GM21423 (cell line): ENCODE measurements around the gene ITFG1.
"Not testable (repeated sequence)": the region's sequence is repeated elsewhere in the genome, so short reads cannot be mapped to it uniquely, and the experiment has no call there.

Source experiments
- ATAC-seq: cut with Tn5 transposase; IDR thresholded peaks from one replicate; pipeline ENCODE4 v1.9.1; 2021; ENCODE audit warnings: mild to moderate bottlenecking, moderate library complexity; ENCODE audit not compliant: unreplicated experiment

Gene ITFG1

GRCh38 chr16:47175152-47175551 is 285.7 kb downstream of the ITFG1 start:
- ATAC-seq, result no peak

GRCh38 chr16:47162670-47163420 is 298.0 kb downstream of the ITFG1 start:
- no peak for ATAC-seq

GRCh38 chr16:47161464-47161863 is 299.4 kb downstream of the ITFG1 start:
- no peak for ATAC-seq

- no peak for ATAC-seq
Observed at GRCh38 chr16:47160422-47160821, 300.4 kb downstream of the ITFG1 start.

- no peak for ATAC-seq
Observed at GRCh38 chr16:47158992-47159391, 301.9 kb downstream of the ITFG1 start.

- ATAC-seq, result no peak
Observed at GRCh38 chr16:47156680-47157215, 304.1 kb downstream of the ITFG1 start.

- not testable (repeated sequence) for ATAC-seq
Observed at GRCh38 chr16:47152501-47152900, 308.4 kb downstream of the ITFG1 start.

- ATAC-seq, result no peak
Observed at GRCh38 chr16:47150067-47150466, 310.8 kb downstream of the ITFG1 start.

GRCh38 chr16:47144559-47144877 is 316.3 kb downstream of the ITFG1 start:
- ATAC-seq, result no peak

- ATAC-seq, result peak; percentile 45
Observed at GRCh38 chr16:47143677-47144558, 316.9 kb downstream of the ITFG1 start, which contains the start of gene NETO2. Gene NETO2 (minus strand): TSS chr16:47143945. CDS start chr16:47143612, 333 bp downstream.

- peak; percentile 57 for ATAC-seq
Observed at GRCh38 chr16:47142821-47143676, 317.8 kb downstream of the ITFG1 start.

- ATAC-seq, result no peak
Observed at GRCh38 chr16:47142486-47142820, 318.4 kb downstream of the ITFG1 start.

- peak; percentile 46 for ATAC-seq
Observed at GRCh38 chr16:47141773-47142485, 318.9 kb downstream of the ITFG1 start.

- no peak for ATAC-seq
Observed at GRCh38 chr16:47140686-47141085, 320.2 kb downstream of the ITFG1 start.

- no peak for ATAC-seq
Observed at GRCh38 chr16:47139561-47140185, 321.2 kb downstream of the ITFG1 start.

GRCh38 chr16:47137925-47138324 is 322.9 kb downstream of the ITFG1 start:
- ATAC-seq, result not testable (repeated sequence)

GRCh38 chr16:47136099-47136842 is 324.6 kb downstream of the ITFG1 start:
- ATAC-seq, result no peak

GRCh38 chr16:47134550-47134949 is 326.3 kb downstream of the ITFG1 start:
- ATAC-seq, result no peak

GRCh38 chr16:47132308-47132707 is 328.6 kb downstream of the ITFG1 start:
- ATAC-seq, result no peak
